DOHH2 (cell line): ENCODE data around the gene ARMS2.

Experiments
- CTCF ChIP-seq: fragments of 200-600 bp; sonication (generic); IDR thresholded peaks from one replicate; pipeline ENCODE4 v1.5.1; 2014; ENCODE audit warnings: antibody characterized with exemption, mild to moderate bottlenecking, low read depth, low read length; ENCODE audit not compliant: poor library complexity, severe bottlenecking
- EZH2phosphoT487 ChIP-seq: fragments of 200-600 bp; sonication (generic); IDR thresholded peaks from 2 replicates; pipeline ENCODE4 v1.6.1; 2017; ENCODE audit warnings: borderline replicate concordance, mild to moderate bottlenecking, antibody characterized with exemption, low read length, moderate library complexity, mixed read lengths

- TF ChIP-seq CTCF (no peak), EZH2phosphoT487 (no peak)
These were observed 12.5 kb upstream of the ARMS2 start for GRCh38 chr10:122441961-122442360.
